ENCODE data around the gene CLPTM1.

DNA sequence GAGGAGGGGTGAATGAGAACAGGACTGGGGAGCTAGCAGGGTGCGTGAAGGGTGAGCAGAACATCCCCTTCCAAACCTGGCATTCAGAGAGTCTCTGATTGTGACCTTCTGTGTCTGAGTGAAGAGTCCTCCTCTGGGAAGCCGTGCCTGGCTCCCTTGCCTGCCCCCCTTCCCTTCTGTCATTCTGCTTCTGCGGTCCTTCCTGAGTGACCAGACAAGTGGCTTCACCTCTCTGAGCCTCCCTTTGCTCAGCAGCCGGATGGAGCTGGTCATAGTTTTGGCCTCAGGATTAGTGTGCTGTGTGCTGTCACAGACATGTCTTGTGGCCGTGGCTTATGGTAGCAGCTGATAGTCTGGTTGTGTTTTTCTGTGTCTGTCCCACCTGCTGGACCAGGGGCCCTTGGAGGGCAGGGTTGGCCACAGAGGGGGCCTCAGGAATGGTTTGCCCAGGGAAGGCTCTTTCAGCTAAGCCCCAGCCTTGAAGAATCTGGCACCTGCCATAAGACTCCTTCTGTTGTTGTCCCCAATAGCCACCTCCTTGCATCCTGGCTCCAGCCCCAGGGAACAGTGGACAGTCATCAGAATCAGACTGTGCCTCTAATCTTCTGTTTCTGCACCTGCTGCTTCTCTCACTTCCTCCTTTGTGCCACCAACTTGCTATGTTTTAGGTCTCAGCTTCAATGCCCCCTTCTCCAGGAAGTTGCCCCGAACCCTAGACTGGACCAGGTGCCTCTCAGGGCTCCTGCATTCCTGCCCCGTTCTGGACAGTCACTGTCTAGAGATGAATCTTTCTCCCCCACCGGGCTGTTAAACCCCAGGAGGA is 5.9 kb downstream of the CLPTM1 start:
- no peak for TF ChIP-seq EZH2 (IDR thresholded peaks at IDR 0.05)
- TF ChIP-seq POLR2AphosphoS5 (IDR thresholded peaks at IDR 0.05; ENCODE audit: borderline replicate concordance, low read depth, low read length): no peak
